Effector memory CD4-positive, alpha-beta T cell (primary cell): Measurements from ENCODE around the gene TRPV4.

Source experiments
- DNase-seq, 3 donors: peaks; one replicate each; pipeline ENCODE4 v3.0.0-alpha.2; 2020
- H3K27ac ChIP-seq: 2 replicates; pipeline ENCODE4 v1.7.0; 2013; ENCODE audit warnings: mild to moderate bottlenecking, low read length, moderate library complexity; ENCODE audit not compliant: insufficient read depth, poor library complexity, severe bottlenecking
- H3K27me3 ChIP-seq: replicated peaks from 2 replicates; pipeline ENCODE4 v1.7.0; 2013; ENCODE audit warnings: mild to moderate bottlenecking, low read length; ENCODE audit not compliant: insufficient read depth, control insufficient read depth, poor library complexity, severe bottlenecking
- H3K36me3 ChIP-seq: 2 replicates; pipeline ENCODE4 v1.7.0; 2013; ENCODE audit warnings: mild to moderate bottlenecking, low read length, moderate library complexity; ENCODE audit not compliant: control insufficient read depth, insufficient read depth
- H3K4me1 ChIP-seq: 2 replicates; pipeline ENCODE4 v1.7.0; 2013; ENCODE audit warnings: low read length, mild to moderate bottlenecking; ENCODE audit not compliant: control insufficient read depth, insufficient read depth, poor library complexity, severe bottlenecking
- H3K4me3 ChIP-seq: 2 replicates; pipeline ENCODE4 v1.7.0; 2013; ENCODE audit warnings: low read length, low read depth, mild to moderate bottlenecking; ENCODE audit not compliant: insufficient read depth, poor library complexity, severe bottlenecking
- H3K9me3 ChIP-seq: 2 replicates; pipeline ENCODE4 v1.7.0; 2013; ENCODE audit warnings: mild to moderate bottlenecking, low read length, moderate library complexity; ENCODE audit not compliant: control insufficient read depth

The TRPV4 gene

DNA sequence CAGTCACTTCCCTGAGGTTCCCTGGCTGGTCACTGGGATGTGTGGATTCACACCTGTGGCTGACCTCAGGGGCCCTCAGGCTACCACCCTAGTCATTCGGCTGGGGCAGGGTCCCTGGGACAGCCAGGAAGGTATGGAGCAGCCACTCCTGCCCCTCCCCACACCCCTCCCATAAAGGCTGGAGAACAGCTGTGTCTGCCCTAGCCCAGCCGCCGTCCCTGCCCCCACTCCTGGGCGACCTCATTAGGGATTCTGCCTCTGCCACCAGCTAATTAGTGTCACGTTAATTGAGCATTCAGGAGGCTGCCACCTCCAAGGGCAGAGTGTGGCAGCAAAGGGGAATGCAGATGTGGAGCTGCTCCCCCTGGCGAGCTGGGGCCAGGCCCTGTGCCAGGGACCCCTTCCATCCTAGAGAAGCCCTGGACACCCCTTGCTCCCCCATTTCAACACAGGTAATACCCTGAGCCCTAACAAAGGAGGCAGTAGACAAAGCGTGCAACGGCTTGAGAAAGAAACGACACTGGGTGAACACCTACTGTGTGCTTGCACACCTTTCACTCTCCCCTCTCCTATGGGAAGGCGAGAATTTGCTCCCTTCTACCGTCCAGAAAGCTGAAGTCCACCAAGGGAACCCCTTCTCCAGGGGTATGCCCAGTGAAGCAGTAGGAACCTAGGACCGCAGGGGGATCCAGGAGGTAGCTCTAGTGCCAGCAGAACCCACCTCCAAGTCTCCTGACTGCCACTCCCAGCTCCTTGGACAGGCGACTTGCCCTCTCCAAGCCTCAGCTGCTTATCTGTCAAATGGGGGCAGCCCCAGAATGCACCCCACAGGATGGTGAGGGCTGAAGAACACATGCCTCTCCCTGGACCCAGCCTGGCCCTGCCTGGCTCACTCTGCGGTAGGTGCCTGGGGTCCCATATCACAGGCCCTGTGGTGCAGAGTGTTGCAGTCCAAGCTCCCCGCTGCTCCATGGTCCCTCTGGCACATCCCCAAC lies 74.5 kb downstream of the TRPV4 start:
- Histone ChIP-seq H3K27me3 (no peaks in the 10 kb centered on the region), H3K27ac (no peak overlapping the region), H3K9me3 (no peaks in the 10 kb centered on the region), H3K4me1 (no peaks in the 10 kb centered on the region), H3K4me3 (no peak overlapping the region), H3K36me3 (no peaks in the 10 kb centered on the region)
- no peak for DNase-seq

DNA sequence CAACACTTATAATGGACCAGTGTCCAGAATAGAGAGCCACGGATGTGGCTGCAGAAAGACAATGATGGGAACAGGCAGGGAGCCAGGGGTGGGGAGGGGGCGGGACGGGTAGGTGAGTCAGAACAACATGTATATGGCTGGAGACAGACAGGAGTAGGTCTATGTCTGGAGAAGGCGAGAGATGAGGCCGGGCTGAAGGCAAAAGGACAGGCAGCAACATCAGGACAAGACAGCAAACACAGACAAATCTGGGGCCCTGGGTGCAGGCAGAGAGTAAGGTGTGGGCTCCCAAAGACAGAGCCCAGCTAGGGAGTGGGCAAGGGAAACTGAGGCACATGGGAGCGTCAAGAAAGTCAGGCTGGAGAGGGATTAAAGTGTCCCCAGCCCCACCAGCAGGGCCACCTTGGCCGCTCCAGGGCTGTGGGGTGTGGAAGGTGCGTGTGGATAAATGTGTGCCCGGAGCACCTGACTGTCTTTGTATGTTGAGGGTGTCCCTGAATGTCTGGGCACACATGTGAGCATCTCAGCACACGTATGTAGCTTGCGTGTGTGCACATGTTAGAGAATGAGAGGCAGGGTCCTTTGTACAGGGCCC lies 75.4 kb downstream of the TRPV4 start:
- DNase-seq = no peak
- Histone ChIP-seq H3K4me1 (no peaks in the 10 kb centered on the region), H3K27me3 (no peaks in the 10 kb centered on the region)

DNA sequence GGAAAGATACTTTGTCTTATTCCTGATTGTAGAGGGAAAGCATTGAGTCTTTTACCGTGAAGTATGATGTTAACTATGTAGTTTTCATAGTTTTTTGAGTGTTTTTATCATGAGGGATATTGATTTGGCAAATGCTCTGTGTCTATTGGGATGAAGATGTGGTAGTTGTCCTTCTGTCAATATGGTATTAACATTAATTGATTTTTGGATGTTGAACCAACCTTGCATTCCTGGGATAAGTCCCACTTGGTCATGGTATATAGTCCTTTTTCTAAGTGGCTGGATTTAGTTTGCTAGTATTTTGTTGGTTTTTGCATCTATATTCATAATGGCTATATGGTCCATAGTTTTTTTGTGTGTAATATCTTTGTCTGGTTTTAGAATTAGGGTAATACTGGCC lies 76.7 kb downstream of the TRPV4 start:
- H3K4me3 ChIP-seq = no peak overlapping the region
- no peak overlapping the region for H3K27ac ChIP-seq
- H3K4me1 ChIP-seq = no peaks in the 10 kb centered on the region

More for the DNA sequence above, 75.4 kb downstream of the TRPV4 start:
- Histone ChIP-seq H3K4me3 (no peak overlapping the region), H3K9me3 (no peaks in the 10 kb centered on the region), H3K27ac (no peak overlapping the region), H3K36me3 (no peaks in the 10 kb centered on the region)

DNA sequence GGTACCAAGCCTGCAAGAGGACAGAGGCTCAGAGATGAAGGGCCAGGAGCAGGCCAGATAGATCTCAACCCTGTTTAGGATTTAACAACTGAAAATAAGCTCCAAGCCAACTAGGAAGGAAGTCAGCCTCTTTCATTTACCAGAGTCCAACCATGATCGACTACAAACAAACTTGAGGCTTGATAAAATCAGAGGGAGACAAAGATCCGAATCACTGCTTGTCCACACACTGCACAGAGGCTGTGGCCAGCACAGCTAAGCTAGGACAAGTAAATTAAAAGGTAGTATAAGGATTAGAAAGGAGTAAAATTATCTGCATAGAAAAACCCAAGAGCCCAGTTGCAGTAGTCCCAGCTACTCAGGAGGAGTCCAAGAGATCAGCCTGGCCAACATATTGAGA lies 79.2 kb downstream of the TRPV4 start:
- DNase-seq = no peak
- Histone ChIP-seq H3K36me3 (no peaks in the 10 kb centered on the region), H3K27ac (no peak overlapping the region), H3K27me3 (no peaks in the 10 kb centered on the region), H3K9me3 (no peaks in the 10 kb centered on the region), H3K4me1 (no peaks in the 10 kb centered on the region), H3K4me3 (no peak overlapping the region)

More for the DNA sequence above, 76.7 kb downstream of the TRPV4 start:
- Histone ChIP-seq H3K27me3 (no peaks in the 10 kb centered on the region), H3K9me3 (no peaks in the 10 kb centered on the region), H3K36me3 (no peaks in the 10 kb centered on the region)
- no peak for DNase-seq

GRCh38 chr12:109753054-109753401 lies 80.2 kb downstream of the TRPV4 start:
- no peak overlapping the region for H3K27ac ChIP-seq
- no peak for DNase-seq
- no peaks in the 10 kb centered on the region for H3K36me3 ChIP-seq
- no peaks in the 10 kb centered on the region for H3K9me3 ChIP-seq
- no peak overlapping the region for H3K4me3 ChIP-seq
- no peaks in the 10 kb centered on the region for H3K4me1 ChIP-seq
- no peaks in the 10 kb centered on the region for H3K27me3 ChIP-seq

DNA sequence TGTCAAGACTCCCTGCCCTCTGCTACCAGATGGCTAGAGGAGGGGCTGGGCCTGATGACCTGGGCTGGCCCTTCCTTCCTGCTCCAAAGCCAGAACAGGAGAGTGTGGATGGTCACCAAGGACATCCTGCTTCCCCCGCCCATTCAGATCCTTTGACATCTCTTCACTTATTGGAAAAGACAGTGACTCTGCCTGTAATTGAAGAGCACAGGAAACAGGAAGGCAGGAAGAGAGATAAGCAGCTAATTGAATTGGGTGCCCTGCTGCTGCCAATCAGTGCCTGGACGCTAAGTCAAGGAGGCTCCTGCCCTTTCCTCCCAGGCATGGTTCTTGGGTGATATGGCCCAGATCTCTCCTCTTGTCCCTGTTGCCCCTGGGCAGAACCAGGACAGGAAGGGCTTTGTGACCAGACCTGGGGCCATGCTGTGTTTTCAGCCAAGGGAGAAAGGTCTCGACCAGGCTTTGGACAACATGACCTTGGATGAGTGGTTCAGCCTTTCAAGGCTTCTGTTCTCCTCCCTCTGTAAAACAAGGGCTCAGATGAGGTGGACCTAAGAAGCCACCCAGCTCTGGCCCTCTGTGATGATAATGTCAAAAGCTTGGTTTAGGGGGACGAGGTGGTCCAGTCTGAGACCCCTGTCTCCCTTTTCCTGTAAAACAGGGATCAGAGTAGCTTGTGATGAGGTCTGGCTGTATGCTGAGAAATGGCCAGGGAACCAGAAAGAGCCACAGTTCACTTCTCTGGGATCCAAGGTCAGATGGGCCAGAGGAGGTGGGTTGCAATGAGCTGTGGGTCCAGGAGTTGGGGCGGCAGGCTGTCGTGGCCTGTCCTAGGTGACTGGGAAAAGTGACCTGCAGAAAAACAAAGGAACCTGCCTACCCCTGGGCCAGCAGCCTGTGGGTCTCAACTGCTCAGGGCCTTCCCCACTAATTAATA lies 80.8 kb downstream of the TRPV4 start:
- no peak for DNase-seq
- no peak overlapping the region for H3K4me3 ChIP-seq
- H3K36me3 ChIP-seq = no peaks in the 10 kb centered on the region
- H3K27ac ChIP-seq = no peak overlapping the region
- no peaks in the 10 kb centered on the region for H3K4me1 ChIP-seq
- H3K9me3 ChIP-seq = no peaks in the 10 kb centered on the region
- no peaks in the 10 kb centered on the region for H3K27me3 ChIP-seq

DNA sequence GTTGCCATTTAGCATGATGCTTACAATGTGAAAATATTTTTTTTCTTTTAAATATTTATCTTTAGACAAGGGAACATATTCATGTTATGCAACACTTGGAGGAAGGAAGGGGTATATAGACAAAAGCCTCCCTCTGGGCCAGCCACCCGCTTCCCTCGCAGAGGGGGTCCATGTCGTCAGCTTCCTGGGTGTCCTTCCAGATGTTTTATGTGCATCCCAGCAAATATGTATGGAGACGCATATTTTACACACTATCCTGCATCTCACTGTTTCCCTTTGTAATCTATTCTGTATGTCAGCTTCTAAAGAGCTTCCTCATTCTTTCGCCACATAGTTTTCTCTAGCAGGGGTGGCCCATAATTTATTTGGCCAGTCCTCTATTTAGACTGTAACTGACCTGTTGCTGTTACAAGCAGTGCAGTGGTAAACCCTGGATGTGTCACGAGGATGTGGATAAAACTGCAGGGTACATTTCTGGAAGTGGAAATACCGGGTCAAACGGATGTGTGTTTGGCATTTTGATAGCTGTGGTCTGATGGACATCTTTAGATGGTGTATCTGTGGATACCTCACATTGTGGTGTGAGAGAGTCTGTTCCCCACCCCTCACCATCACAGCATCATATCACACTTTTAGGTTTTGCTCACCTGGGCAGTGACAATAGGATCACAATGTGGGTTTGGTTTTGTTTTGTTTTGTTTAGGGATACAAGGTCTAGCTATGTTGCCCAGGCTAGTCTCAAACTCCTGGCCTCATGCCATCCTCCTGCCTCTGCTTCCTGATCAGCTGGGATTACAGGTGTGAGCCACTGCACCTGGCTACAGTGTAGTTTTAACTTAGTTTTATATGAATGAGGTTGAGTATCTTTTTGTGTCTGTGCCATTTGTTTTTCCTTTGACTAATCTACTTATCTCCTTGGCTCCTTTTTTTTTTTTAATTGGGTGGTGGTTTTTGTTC lies 87.9 kb downstream of the TRPV4 start:
- Histone ChIP-seq H3K27me3 (no peaks in the 10 kb centered on the region), H3K36me3 (no peaks in the 10 kb centered on the region), H3K27ac (no peak overlapping the region), H3K4me1 (no peaks in the 10 kb centered on the region), H3K9me3 (no peaks in the 10 kb centered on the region), H3K4me3 (no peak overlapping the region)
- no peak for DNase-seq

- no peak overlapping the region for H3K27ac ChIP-seq
- H3K9me3 ChIP-seq = no peaks in the 10 kb centered on the region
- H3K36me3 ChIP-seq = no peaks in the 10 kb centered on the region
- no peak overlapping the region for H3K4me3 ChIP-seq
- no peaks in the 10 kb centered on the region for H3K4me1 ChIP-seq
- no peaks in the 10 kb centered on the region for H3K27me3 ChIP-seq
- no peak for DNase-seq
These were observed 89.2 kb downstream of the TRPV4 start for GRCh38 chr12:109744026-109744425.
